SK-N-MC (cell line): ENCODE data around the gene NANP.
"Not testable (repeated sequence)": the region's sequence is repeated elsewhere in the genome, so short reads cannot be mapped to it uniquely, and the experiment has no call there.

Experiments used
- DNase-seq: peaks from one replicate; pipeline ENCODE4 v3.0.0-alpha.2; 2011; ENCODE audit warnings: low read depth, low spot score
- H3K27ac ChIP-seq: fragments of 200-600 bp; sonication (generic); 2 replicates; pipeline ENCODE4 v1.5.1; 2016; ENCODE audit warnings: mixed run types
- H3K36me3 ChIP-seq: fragments of 200-600 bp; sonication (generic); 2 replicates; pipeline ENCODE4 v1.6.1; 2017; ENCODE audit warnings: antibody characterized with exemption, low read length, mixed read lengths; ENCODE audit not compliant: insufficient read depth
- H3K4me3 ChIP-seq: fragments of 200-600 bp; sonication (generic); 2 replicates; pipeline ENCODE4 v1.5.1; 2016
- H3K9ac ChIP-seq: fragments of 200-600 bp; sonication (generic); 2 replicates; pipeline ENCODE4 v1.8.0; 2017; ENCODE audit warnings: mixed run types, mixed read lengths; ENCODE audit not compliant: insufficient read length
- H3K9me3 ChIP-seq: fragments of 200-600 bp; sonication (generic); 2 replicates; pipeline ENCODE4 v1.6.1; 2017; ENCODE audit warnings: low read depth, mild to moderate bottlenecking, antibody characterized with exemption, low read length, moderate library complexity, mixed read lengths
- EZH2 ChIP-seq: fragments of 200-600 bp; sonication (generic); IDR thresholded peaks from one replicate; pipeline ENCODE4 v1.6.1; 2017; ENCODE audit warnings: antibody characterized with exemption
- FOXP2 ChIP-seq: optimal IDR thresholded peaks from 2 replicates; pipeline ENCODE3; 2011; ENCODE audit warnings: mild to moderate bottlenecking, moderate library complexity; ENCODE audit not compliant: insufficient read depth; ENCODE audit errors: extremely low read length, control extremely low read depth
- POLR2AphosphoS5 ChIP-seq: IDR thresholded peaks from 2 replicates; pipeline ENCODE4 v1.6.1; 2012; ENCODE audit warnings: mild to moderate bottlenecking, low read depth, low read length, borderline replicate concordance

NANP gene

GRCh38 chr20:25637247-25637646 is 13.4 kb upstream of the NANP start:
- no peaks in the 10 kb centered on the region for H3K36me3 ChIP-seq
- H3K9ac ChIP-seq: no peak overlapping the region
- TF ChIP-seq POLR2AphosphoS5 (no peak), FOXP2 (no peak), EZH2 (no peak)
- H3K4me3 ChIP-seq: no peak overlapping the region
- no peak for DNase-seq
- no peak overlapping the region for H3K27ac ChIP-seq
- H3K9me3 ChIP-seq: no peaks in the 10 kb centered on the region

- TF ChIP-seq POLR2AphosphoS5 (no peak), FOXP2 (no peak), EZH2 (no peak)
- peak; percentile 26 for DNase-seq
- no peak overlapping the region for H3K4me3 ChIP-seq
- no peaks in the 10 kb centered on the region for H3K9me3 ChIP-seq
- no peaks in the 10 kb centered on the region for H3K36me3 ChIP-seq
- no peak overlapping the region for H3K9ac ChIP-seq
- no peak overlapping the region; the same call in 1 of the 2 replicates for H3K27ac ChIP-seq
These were observed 9.4 kb upstream of the NANP start for GRCh38 chr20:25632940-25633790.

GRCh38 chr20:25630615-25631014 is 6.8 kb upstream of the NANP start:
- not testable (repeated sequence) for H3K4me3 ChIP-seq, H3K9ac ChIP-seq, H3K36me3 ChIP-seq, H3K27ac ChIP-seq, DNase-seq, H3K9me3 ChIP-seq

GRCh38 chr20:25629816-25630499 is 6.1 kb upstream of the NANP start:
- no peak for DNase-seq
- TF ChIP-seq FOXP2 (no peak), POLR2AphosphoS5 (no peak), EZH2 (no peak)
- Histone ChIP-seq H3K9ac (no peak overlapping the region), H3K4me3 (no peak overlapping the region), H3K27ac (no peak overlapping the region), H3K9me3 (no peaks in the 10 kb centered on the region), H3K36me3 (no peaks in the 10 kb centered on the region)

GRCh38 chr20:25626779-25627178 is 3.0 kb upstream of the NANP start:
- no peak overlapping the region for H3K9ac ChIP-seq
- no peaks in the 10 kb centered on the region for H3K36me3 ChIP-seq
- TF ChIP-seq FOXP2 (no peak), POLR2AphosphoS5 (no peak), EZH2 (no peak)
- no peak overlapping the region for H3K4me3 ChIP-seq
- H3K9me3 ChIP-seq: no peaks in the 10 kb centered on the region
- no peak for DNase-seq
- no peak overlapping the region for H3K27ac ChIP-seq

- DNase-seq: no peak
- peak overlapping the region; percentile 100 for H3K9ac ChIP-seq
- no peaks in the 10 kb centered on the region for H3K9me3 ChIP-seq
- H3K27ac ChIP-seq: peak overlapping the region; percentile 90
- peak overlapping the region; percentile 96 for H3K4me3 ChIP-seq
- peaks cover 4% of the 10 kb centered on the region for H3K36me3 ChIP-seq
- TF ChIP-seq POLR2AphosphoS5 (no peak), EZH2 (no peak), FOXP2 (no peak)
These were observed 706 bp upstream of the NANP start for GRCh38 chr20:25624500-25624939.

- no peak for TF ChIP-seq FOXP2
- no peak for TF ChIP-seq POLR2AphosphoS5
- no peak for TF ChIP-seq EZH2
These were observed 534 bp downstream of the NANP start for GRCh38 chr20:25623225-25623735.

GRCh38 chr20:25622450-25623224 is 1.2 kb downstream of the NANP start:
- H3K9me3 ChIP-seq: no peaks in the 10 kb centered on the region
- H3K27ac ChIP-seq: no peak overlapping the region
- TF ChIP-seq POLR2AphosphoS5 (no peak), FOXP2 (no peak), EZH2 (no peak)
- DNase-seq: no peak
- H3K9ac ChIP-seq: peak overlapping the region; percentile 100
- H3K36me3 ChIP-seq: peaks cover 4% of the 10 kb centered on the region
- peak overlapping the region; percentile 96 for H3K4me3 ChIP-seq

More at GRCh38 chr20:25623225-25623735, 534 bp downstream of the NANP start:
- Histone ChIP-seq H3K4me3 (peak overlapping the region; percentile 96), H3K9ac (peak overlapping the region; percentile 100), H3K27ac (peak overlapping the region; percentile 54; the same call in 1 of the 2 replicates), H3K9me3 (no peaks in the 10 kb centered on the region), H3K36me3 (peaks cover 4% of the 10 kb centered on the region)
- DNase-seq: no peak
